ENCODE measurements around the gene R3HDM2.

GRCh38 chr12:57369202-57369601, 61.6 kb downstream of the R3HDM2 start:
- TF ChIP-seq ZNF274 (IDR thresholded peaks at IDR 0.05; ENCODE audit: low read depth, low read length) (no peak), SUZ12 (IDR thresholded peaks at IDR 0.05; ENCODE audit: extremely low read depth, insufficient read depth, insufficient read length) (no peak)
